Endothelial cell (in vitro differentiated cells): ENCODE results near the gene RFX5. TPM values are rescaled to one million over a fixed set of nuclear protein-coding genes. Genes with fewer than 3 reads are reported as not detected.
A peak's percentile ranks its signal among the peaks of the same experiment; 100 is the strongest.

Experiments
- DNase-seq: peaks from one replicate; pipeline ENCODE4 v3.0.0; 2021; ENCODE audit warnings: low spot score
- H3K27ac Mint-ChIP-seq: one replicate; pipeline ENCODE4 v1.8.0; 2021; ENCODE audit warnings: mixed read lengths, inconsistent platforms; ENCODE audit not compliant: unreplicated experiment
- H3K27me3 Mint-ChIP-seq: one replicate; pipeline ENCODE4 v1.8.0; 2021; ENCODE audit warnings: mild to moderate bottlenecking, moderate library complexity, mixed read lengths, inconsistent platforms; ENCODE audit not compliant: unreplicated experiment
- H3K36me3 Mint-ChIP-seq: one replicate; pipeline ENCODE4 v1.8.0; 2021; ENCODE audit warnings: mild to moderate bottlenecking, low read depth, mixed read lengths, inconsistent platforms; ENCODE audit not compliant: unreplicated experiment
- H3K4me1 Mint-ChIP-seq: one replicate; pipeline ENCODE4 v1.8.0; 2021; ENCODE audit warnings: mild to moderate bottlenecking, mixed read lengths, inconsistent platforms; ENCODE audit not compliant: unreplicated experiment
- H3K4me3 Mint-ChIP-seq: one replicate; pipeline ENCODE4 v1.8.0; 2021; ENCODE audit warnings: mild to moderate bottlenecking, mixed read lengths, inconsistent platforms; ENCODE audit not compliant: unreplicated experiment
- H3K9me3 Mint-ChIP-seq: one replicate; pipeline ENCODE4 v1.8.0; 2021; ENCODE audit warnings: mixed read lengths, inconsistent platforms; ENCODE audit not compliant: unreplicated experiment
- CTCF ChIP-seq: fragments of 200-600 bp; sonication (generic); IDR thresholded peaks from one replicate; pipeline ENCODE4 v1.5.0; 2021; ENCODE audit warnings: antibody characterized with exemption; ENCODE audit not compliant: unreplicated experiment
- total RNA-seq: library from RNA; stranded (reverse); fragmentation: NEBNext Ultra II Directional; extraction: Animal tissue kit (Norgen Biotek cat#: 25700); gene quantifications from one replicate; pipeline ENCODE4 v1.2.1, GENCODE V29; 2021; ENCODE audit not compliant: unreplicated experiment

The RFX5 gene
- total RNA-seq, 1 donor from 2014 or later: 51.6 TPM

- no peak for DNase-seq
- H3K9me3 Mint-ChIP-seq: no peaks in the 10 kb centered on the region
- no peak overlapping the region for H3K4me3 Mint-ChIP-seq
- H3K36me3 Mint-ChIP-seq: peaks cover 35% of the 10 kb centered on the region
- TF ChIP-seq CTCF: no peak
- peak overlapping the region; percentile 57 for H3K27ac Mint-ChIP-seq
- H3K4me1 Mint-ChIP-seq: peaks cover 15% of the 10 kb centered on the region
- H3K27me3 Mint-ChIP-seq: peaks cover 13% of the 10 kb centered on the region
Measured at GRCh38 chr1:151294742-151295462, 52.1 kb downstream of the RFX5 start.

DNA sequence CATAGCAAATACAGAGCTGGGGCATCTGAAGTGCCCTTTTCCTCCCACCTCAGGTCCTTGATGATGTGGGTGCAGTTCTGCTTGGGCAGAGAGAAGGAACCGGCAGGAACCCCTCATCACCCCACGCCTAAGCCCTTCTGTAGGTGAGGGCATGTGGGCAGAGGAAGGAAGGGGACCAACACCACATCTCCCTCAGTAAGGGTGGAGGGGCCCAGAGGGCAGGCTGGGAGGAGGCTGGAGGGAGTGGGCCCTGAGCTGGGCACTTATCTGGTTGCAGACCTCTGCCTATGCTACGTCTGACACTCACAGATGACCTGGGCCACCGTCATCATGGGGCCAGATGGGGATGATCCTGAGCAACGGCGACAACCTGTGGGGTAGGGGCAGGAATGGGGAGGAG is 54.0 kb downstream of the RFX5 start:
- Mint-ChIP-seq H3K36me3 (peaks cover 26% of the 10 kb centered on the region), H3K9me3 (no peaks in the 10 kb centered on the region), H3K27me3 (peaks cover 20% of the 10 kb centered on the region), H3K27ac (no peak overlapping the region), H3K4me3 (no peak overlapping the region), H3K4me1 (peaks cover 15% of the 10 kb centered on the region)
- no peak for TF ChIP-seq CTCF
- DNase-seq: no peak

DNA sequence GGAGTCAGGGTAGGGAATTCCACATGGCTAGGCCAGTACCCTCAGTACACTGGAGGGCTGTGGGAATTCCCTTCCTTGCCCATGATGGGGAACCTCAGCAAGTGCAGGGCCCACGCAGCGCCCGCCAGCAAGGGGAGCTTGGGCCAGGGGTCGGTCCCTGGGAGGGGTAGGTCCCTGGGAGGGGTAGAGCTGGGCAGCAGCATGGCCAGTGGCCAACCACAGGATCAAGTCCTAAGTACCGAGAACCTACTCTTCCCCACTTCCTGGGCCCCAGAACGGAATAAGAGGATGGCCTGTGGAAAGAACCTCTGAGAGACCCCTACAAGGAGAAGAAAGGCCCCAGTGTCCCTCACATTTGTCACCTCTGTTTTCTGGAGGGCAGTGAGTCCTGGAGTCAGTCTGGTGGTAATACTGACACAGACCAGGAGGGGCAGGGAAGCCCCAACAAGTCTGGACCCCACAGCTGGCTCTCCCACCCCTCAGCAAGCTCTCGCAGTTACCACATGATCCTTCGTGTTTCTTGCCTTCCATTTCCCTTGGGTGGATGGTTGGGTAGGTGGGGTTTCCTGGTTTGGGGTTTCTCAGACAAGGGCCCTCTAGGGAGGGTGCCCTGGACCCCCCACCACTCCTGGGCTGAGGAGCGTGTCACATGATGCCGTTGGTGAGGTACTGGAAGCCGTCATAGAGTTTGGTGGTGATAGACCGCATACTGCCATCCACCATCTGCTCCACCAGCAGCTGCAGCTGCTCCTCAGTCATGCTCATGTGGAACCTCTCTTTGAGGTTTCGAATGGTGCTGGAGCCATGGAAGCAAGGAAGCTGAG is 54.6 kb downstream of the RFX5 start:
- Mint-ChIP-seq H3K27ac (no peak overlapping the region), H3K9me3 (no peaks in the 10 kb centered on the region), H3K4me3 (no peak overlapping the region), H3K4me1 (peaks cover 15% of the 10 kb centered on the region), H3K27me3 (peaks cover 21% of the 10 kb centered on the region), H3K36me3 (peaks cover 21% of the 10 kb centered on the region)
- TF ChIP-seq CTCF: peak; percentile 24
- DNase-seq: no peak

DNA sequence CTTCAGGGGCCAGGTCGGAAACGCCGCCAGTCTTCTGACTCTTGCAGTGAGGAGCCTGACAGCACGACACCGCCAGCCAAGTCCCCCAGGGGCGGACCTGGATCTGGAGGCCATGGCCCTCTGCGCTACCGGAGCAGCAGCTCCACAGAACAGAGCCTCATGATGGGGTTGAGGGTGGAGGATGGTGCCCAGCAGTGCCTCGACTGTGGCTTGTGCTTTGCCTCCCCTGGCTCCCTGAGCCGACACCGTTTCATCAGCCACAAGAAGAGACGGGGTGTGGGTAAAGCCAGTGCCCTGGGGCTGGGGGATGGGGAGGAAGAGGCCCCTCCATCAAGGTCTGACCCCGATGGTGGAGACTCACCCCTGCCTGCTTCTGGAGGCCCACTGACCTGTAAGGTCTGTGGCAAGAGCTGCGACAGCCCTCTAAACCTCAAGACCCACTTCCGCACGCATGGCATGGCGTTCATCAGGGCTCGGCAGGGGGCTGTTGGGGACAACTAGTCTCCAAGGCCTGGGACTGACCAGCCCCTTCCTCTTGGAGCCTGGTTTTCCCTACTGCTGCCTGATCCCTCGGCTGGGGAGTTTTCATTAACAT is 56.2 kb downstream of the RFX5 start:
- H3K4me3 Mint-ChIP-seq: no peak overlapping the region
- H3K9me3 Mint-ChIP-seq: no peaks in the 10 kb centered on the region
- H3K27ac Mint-ChIP-seq: no peak overlapping the region
- H3K4me1 Mint-ChIP-seq: peaks cover 15% of the 10 kb centered on the region
- H3K27me3 Mint-ChIP-seq: peaks cover 19% of the 10 kb centered on the region
- H3K36me3 Mint-ChIP-seq: peaks cover 26% of the 10 kb centered on the region
- no peak for TF ChIP-seq CTCF
- DNase-seq: no peak

Other genes starting within 250 kb of the RFX5 start
- gene SEMA6C, start 200.6 kb downstream of the RFX5 start, total RNA-seq: 214 TPM
- 1.6 TPM for gene TNFAIP8L2, start 190.6 kb downstream of the RFX5 start, total RNA-seq
- gene LYSMD1, start 181.3 kb downstream of the RFX5 start, total RNA-seq: 7.5 TPM
- 48.3 TPM for gene SCNM1, start 181.1 kb downstream of the RFX5 start, total RNA-seq
- 1.1 TPM for gene TMOD4, start 171.3 kb downstream of the RFX5 start, total RNA-seq
- 83.5 TPM for gene VPS72, start 157.1 kb downstream of the RFX5 start, total RNA-seq
- gene PIP5K1A, start 148.7 kb downstream of the RFX5 start, total RNA-seq: 75.9 TPM
- 186 TPM for gene PSMD4, start 92.5 kb downstream of the RFX5 start, total RNA-seq
- 29.9 TPM for gene ZNF687, start 65.0 kb downstream of the RFX5 start, total RNA-seq
- gene PI4KB, start 19.8 kb downstream of the RFX5 start, total RNA-seq: 50.3 TPM
- 15.6 TPM for gene SELENBP1, start 25.5 kb upstream of the RFX5 start, total RNA-seq
- 322 TPM for gene PSMB4, start 52.3 kb upstream of the RFX5 start, total RNA-seq
- 132 TPM for gene POGZ, start 112.2 kb upstream of the RFX5 start, total RNA-seq
- gene CGN, start 164.1 kb upstream of the RFX5 start, total RNA-seq: 50.7 TPM
- 11.2 TPM for gene TUFT1, start 193.1 kb upstream of the RFX5 start, total RNA-seq